ENCODE results near the gene HMGCL.

GRCh38 chr1:23816906-23817305 lies 8.3 kb downstream of the HMGCL start:
- TF ChIP-seq EZH2 (IDR thresholded peaks at IDR 0.05; ENCODE audit: low read length, missing control alignments), result no peak
- no peak for TF ChIP-seq CTCF (conservative IDR thresholded peaks at IDR 0.05 in 1 of 2, IDR thresholded peaks at IDR 0.05 in 1 of 2; ENCODE audit: low read depth in 1 of 2, low read length in 2 of 2)

Data from fibroblast of lung (primary cell).